Fibroblast of skin of left quadriceps (primary cell): Measurements from ENCODE around the gene BBS1.

Source experiments
- DNase-seq, 2 experiments: peaks; one replicate each; pipeline ENCODE4 v3.0.0-alpha.2; 2013; ENCODE audit warnings: low read depth in 2 of 2

The BBS1 gene

GRCh38 chr11:66477263-66478201 is 32.9 kb upstream of the BBS1 start:
- DNase-seq: no peak

GRCh38 chr11:66478729-66479393 is 31.6 kb upstream of the BBS1 start:
- no peak for DNase-seq

GRCh38 chr11:66479394-66480116 is 30.9 kb upstream of the BBS1 start:
- no peak for DNase-seq

- peak; percentile 92 for DNase-seq
Measured at GRCh38 chr11:66480117-66480938, 30.1 kb upstream of the BBS1 start, which contains the start of gene DPP3. DPP3 (plus strand) TSS chr11:66480434; CDS start chr11:66482201, 1,767 bp downstream.

- no peak for DNase-seq
Measured at GRCh38 chr11:66484806-66485380, 25.5 kb upstream of the BBS1 start.

GRCh38 chr11:66488957-66489356 is 21.5 kb upstream of the BBS1 start:
- no peak for DNase-seq

GRCh38 chr11:66489636-66490035 is 20.8 kb upstream of the BBS1 start:
- no peak for DNase-seq

- DNase-seq: no peak
Measured at GRCh38 chr11:66491315-66491935, 19.0 kb upstream of the BBS1 start.

GRCh38 chr11:66492161-66492865 is 18.1 kb upstream of the BBS1 start:
- DNase-seq: no peak

GRCh38 chr11:66493130-66493529 is 17.3 kb upstream of the BBS1 start:
- DNase-seq: no peak

- DNase-seq: no peak
Measured at GRCh38 chr11:66494458-66494857, 16.0 kb upstream of the BBS1 start.

- no peak for DNase-seq
Measured at GRCh38 chr11:66494935-66495334, 15.5 kb upstream of the BBS1 start.

- DNase-seq: no peak
Measured at GRCh38 chr11:66495401-66495854, 15.0 kb upstream of the BBS1 start.

- no peak for DNase-seq
Measured at GRCh38 chr11:66497206-66497605, 13.2 kb upstream of the BBS1 start.

- DNase-seq: no peak
Measured at GRCh38 chr11:66498506-66498905, 11.9 kb upstream of the BBS1 start.

GRCh38 chr11:66505276-66505816 is 5.1 kb upstream of the BBS1 start:
- DNase-seq: no peak

- DNase-seq: no peak
Measured at GRCh38 chr11:66509131-66509561, 1.3 kb upstream of the BBS1 start.

- DNase-seq: no peak
Measured at GRCh38 chr11:66510990-66511339, 530 bp downstream of the BBS1 start.

- no peak for DNase-seq
Measured at GRCh38 chr11:66523611-66524010, 13.2 kb downstream of the BBS1 start.
